PC-3 (cell line): Measurements from ENCODE around the gene SMIM12. TPM values are rescaled to one million over a fixed set of nuclear protein-coding genes. Genes with fewer than 3 reads are reported as not detected.
A peak's percentile ranks its signal among the peaks of the same experiment; 100 is the strongest.

Experiments used
- ATAC-seq: fragments of 200-7000 bp; cut with Tn5 transposase; 2 replicates; pipeline ENCODE4 v1.9.1; 2020; ENCODE audit warnings: mild to moderate bottlenecking, moderate library complexity
- BruUV-seq: library from RNA; stranded (reverse); fragments of 400-500 nt; replicated peaks from 2 replicates; lab custom pipeline; 2021; lab: Mats Ljungman, UMichigan
- CTCF ChIA-PET: fragments of 300-600 bp; sonication (Branson Sonifier 250); formaldehyde crosslinking; loops from one replicate; lab custom pipeline; 2022; ENCODE audit warnings: antibody characterized with exemption; lab: Charles Lee
- POLR2A ChIA-PET: fragments of 300-600 bp; sonication (Branson Sonifier 250); formaldehyde crosslinking; loops from one replicate; lab custom pipeline; 2022; ENCODE audit warnings: antibody characterized with exemption; ENCODE audit not compliant: unreplicated experiment; lab: Charles Lee
- DNase-seq: peaks from one replicate; pipeline ENCODE4 v3.0.0-alpha.2; 2015
- H2AFZ ChIP-seq: fragments of 300-600 bp; sonication (generic); 2 replicates; pipeline ENCODE4 v1.6.0; 2016; ENCODE audit warnings: antibody characterized with exemption, low read length
- H3F3A ChIP-seq: fragments of 300-600 bp; sonication (generic); one replicate; pipeline ENCODE4 v1.6.0; 2017; ENCODE audit warnings: antibody characterized with exemption, low read length, control low read depth, mild to moderate bottlenecking; ENCODE audit not compliant: unreplicated experiment
- H3K27ac ChIP-seq: fragments of 300-600 bp; sonication (generic); 2 replicates; pipeline ENCODE4 v1.5.1; 2016; ENCODE audit warnings: mild to moderate bottlenecking, low read length
- H3K27me3 ChIP-seq: fragments of 300-600 bp; sonication (generic); 2 replicates; pipeline ENCODE4 v1.6.1; 2016; ENCODE audit warnings: low read length, mixed read lengths
- H3K36me3 ChIP-seq: fragments of 300-600 bp; sonication (generic); 2 replicates; pipeline ENCODE4 v1.6.1; 2016; ENCODE audit warnings: low read depth, mixed run types, low read length, mixed read lengths
- H3K4me1 ChIP-seq: fragments of 300-600 bp; sonication (generic); 2 replicates; pipeline ENCODE4 v1.5.1; 2016; ENCODE audit warnings: low read length; ENCODE audit not compliant: insufficient read depth
- H3K4me2 ChIP-seq: fragments of 300-600 bp; sonication (generic); 2 replicates; pipeline ENCODE4 v1.6.0; 2016; ENCODE audit warnings: low read length
- H3K4me3 ChIP-seq: fragments of 300-600 bp; sonication (generic); 2 replicates; pipeline ENCODE4 v1.5.1; 2016; ENCODE audit warnings: mild to moderate bottlenecking, low read length, mixed read lengths
- H3K79me2 ChIP-seq: fragments of 300-600 bp; sonication (generic); 2 replicates; pipeline ENCODE4 v1.6.1; 2017; ENCODE audit warnings: low read length, mixed read lengths
- H3K9ac ChIP-seq: fragments of 300-600 bp; sonication (generic); 2 replicates; pipeline ENCODE4 v1.6.0; 2016; ENCODE audit warnings: mild to moderate bottlenecking, low read length
- H3K9me2 ChIP-seq: fragments of 300-600 bp; sonication (generic); replicated peaks from 2 replicates; pipeline ENCODE4 v1.6.1; 2016; ENCODE audit warnings: mixed run types, low read length, mixed read lengths
- H3K9me3 ChIP-seq: fragments of 300-600 bp; sonication (generic); 2 replicates; pipeline ENCODE4 v1.6.1; 2016; ENCODE audit warnings: low read length, mixed read lengths
- H4K20me1 ChIP-seq: fragments of 300-600 bp; sonication (generic); 2 replicates; pipeline ENCODE4 v1.6.1; 2016; ENCODE audit warnings: low read length, mixed read lengths
- EZH2 ChIP-seq: fragments of 300-600 bp; sonication (generic); IDR thresholded peaks from one replicate; pipeline ENCODE4 v1.6.1; 2017; ENCODE audit warnings: antibody characterized with exemption, mild to moderate bottlenecking, low read length; ENCODE audit not compliant: unreplicated experiment
- EZH2phosphoT487 ChIP-seq: fragments of 300-600 bp; sonication (generic); IDR thresholded peaks from 2 replicates; pipeline ENCODE4 v1.6.1; 2018; ENCODE audit warnings: mild to moderate bottlenecking, antibody characterized with exemption, low read length, borderline replicate concordance
- intact Hi-C: fragments of 100-400 bp; cut with micrococcal nuclease; formaldehyde crosslinking; loops from 2 replicates; pipeline ENCODE4 v1.9.0; 2023
- total RNA-seq: library from RNA; depleted of rRNA; stranded (reverse); fragments of >200 nt; gene quantifications from 2 replicates; pipeline ENCODE4 v1.2.3, GENCODE V29; 2014
- TF ChIP-seq, protein P1 (sequence below): fragments of 300-600 bp; sonication (generic); conservative IDR thresholded peaks from 2 replicates; pipeline ENCODE4 v1.5.1; 2017; ENCODE audit warnings: antibody characterized with exemption, low read depth, mild to moderate bottlenecking, low read length

SMIM12 gene
- total RNA-seq, 1 experiment from 2014 or later = 47.2 TPM

- H3K27ac ChIP-seq = no peak overlapping the region
- DNase-seq (peak; percentile 77), ATAC-seq (peak; percentile 75)
- no peaks in the 10 kb centered on the region for H3K9me3 ChIP-seq
- no peaks in the 10 kb centered on the region for H4K20me1 ChIP-seq
- H3F3A ChIP-seq = no peaks in the 10 kb centered on the region
- H3K27me3 ChIP-seq = peaks cover 3% of the 10 kb centered on the region
- ChIA-PET POLR2A (no interaction called here), CTCF (interaction anchor here (0.6 to 1.0 kb wide), 3 partner anchors 13 to 217 kb away, joined by 3 read pairs; no protein-coding TSS in a partner anchor)
- peak overlapping the region; percentile 54 for H3K9ac ChIP-seq
- H3K4me3 ChIP-seq = peak overlapping the region; percentile 72
- H2AFZ ChIP-seq = peak overlapping the region; percentile 91
- no peaks in the 10 kb centered on the region for H3K36me3 ChIP-seq
- BruUV-seq = TSS peak; percentile 69
- no peaks in the 10 kb centered on the region for H3K79me2 ChIP-seq
- no peak for TF ChIP-seq EZH2phosphoT487
- TF ChIP-seq, protein P1, sequence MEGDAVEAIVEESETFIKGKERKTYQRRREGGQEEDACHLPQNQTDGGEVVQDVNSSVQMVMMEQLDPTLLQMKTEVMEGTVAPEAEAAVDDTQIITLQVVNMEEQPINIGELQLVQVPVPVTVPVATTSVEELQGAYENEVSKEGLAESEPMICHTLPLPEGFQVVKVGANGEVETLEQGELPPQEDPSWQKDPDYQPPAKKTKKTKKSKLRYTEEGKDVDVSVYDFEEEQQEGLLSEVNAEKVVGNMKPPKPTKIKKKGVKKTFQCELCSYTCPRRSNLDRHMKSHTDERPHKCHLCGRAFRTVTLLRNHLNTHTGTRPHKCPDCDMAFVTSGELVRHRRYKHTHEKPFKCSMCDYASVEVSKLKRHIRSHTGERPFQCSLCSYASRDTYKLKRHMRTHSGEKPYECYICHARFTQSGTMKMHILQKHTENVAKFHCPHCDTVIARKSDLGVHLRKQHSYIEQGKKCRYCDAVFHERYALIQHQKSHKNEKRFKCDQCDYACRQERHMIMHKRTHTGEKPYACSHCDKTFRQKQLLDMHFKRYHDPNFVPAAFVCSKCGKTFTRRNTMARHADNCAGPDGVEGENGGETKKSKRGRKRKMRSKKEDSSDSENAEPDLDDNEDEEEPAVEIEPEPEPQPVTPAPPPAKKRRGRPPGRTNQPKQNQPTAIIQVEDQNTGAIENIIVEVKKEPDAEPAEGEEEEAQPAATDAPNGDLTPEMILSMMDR = peak; percentile 95
- no peaks in the 10 kb centered on the region for H3K9me2 ChIP-seq
- intact Hi-C loops = loop anchor here (1.0 kb wide), 1 partner anchor 80 kb away; no protein-coding TSS in a partner anchor
- peak overlapping the region; percentile 96 for H3K4me2 ChIP-seq
- peaks cover 3% of the 10 kb centered on the region; the same call in 1 of the 2 replicates for H3K4me1 ChIP-seq
Observed at GRCh38 chr1:34865981-34866761, 6.6 kb upstream of the SMIM12 start.

DNA sequence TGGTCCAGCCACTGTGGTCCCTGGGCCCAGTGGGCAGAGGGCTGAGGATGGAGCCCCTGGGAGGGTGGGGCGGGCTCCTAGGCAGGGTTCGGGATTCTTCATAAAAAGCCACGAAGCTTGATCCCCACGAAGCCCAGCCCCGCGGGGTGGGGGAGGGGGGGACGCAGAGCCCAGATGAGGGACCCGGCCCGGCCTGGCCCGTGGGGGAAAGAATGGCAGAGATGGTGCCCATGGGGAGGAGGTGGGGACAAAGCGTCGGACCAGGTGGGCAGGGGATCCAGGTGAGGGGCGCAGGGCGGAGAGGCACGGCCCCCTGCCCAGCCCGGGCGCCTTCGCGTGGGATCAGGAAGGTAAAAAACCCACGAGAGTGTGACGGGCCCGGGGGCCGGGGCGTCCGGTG is 6.0 kb upstream of the SMIM12 start:
- peak overlapping the region; percentile 91 for H2AFZ ChIP-seq
- DNase-seq (no peak), ATAC-seq (peak; percentile 4; the same call in 1 of the 2 replicates)
- H3K9me2 ChIP-seq = no peaks in the 10 kb centered on the region
- peak overlapping the region; percentile 96 for H3K4me2 ChIP-seq
- peaks cover 3% of the 10 kb centered on the region; the same call in 1 of the 2 replicates for H3K4me1 ChIP-seq
- peak overlapping the region; percentile 72; the same call in 1 of the 2 replicates for H3K4me3 ChIP-seq
- TF ChIP-seq EZH2 (no peak), EZH2phosphoT487 (no peak)
- TF ChIP-seq, protein P1 = no peak
- no peaks in the 10 kb centered on the region for H4K20me1 ChIP-seq
- H3K9ac ChIP-seq = peak overlapping the region; percentile 54; the same call in 1 of the 2 replicates
- no peak overlapping the region for H3K27ac ChIP-seq
- no peaks in the 10 kb centered on the region for H3K9me3 ChIP-seq
- CTCF ChIA-PET = no interaction called here
- POLR2A ChIA-PET = no interaction called here
- H3K79me2 ChIP-seq = no peaks in the 10 kb centered on the region
- no peaks in the 10 kb centered on the region for H3K36me3 ChIP-seq
- BruUV-seq = no TSS peak
- no peaks in the 10 kb centered on the region for H3F3A ChIP-seq
- no peaks in the 10 kb centered on the region for H3K27me3 ChIP-seq
- intact Hi-C loops = no loop called here

GRCh38 chr1:34864759-34865158 is 5.2 kb upstream of the SMIM12 start:
- H3K79me2 ChIP-seq = no peaks in the 10 kb centered on the region
- no peak overlapping the region for H3K9ac ChIP-seq
- no peaks in the 10 kb centered on the region for H4K20me1 ChIP-seq
- intact Hi-C loops = no loop called here
- ChIA-PET POLR2A (no interaction called here), CTCF (interaction anchor here (0.5 kb wide), 1 partner anchor 19 kb away, joined by 3 read pairs; no protein-coding TSS in a partner anchor)
- H3K36me3 ChIP-seq = no peaks in the 10 kb centered on the region
- H3K4me1 ChIP-seq = peaks cover 6% of the 10 kb centered on the region; the same call in 1 of the 2 replicates
- H3K4me3 ChIP-seq = no peak overlapping the region
- H3K27ac ChIP-seq = no peak overlapping the region
- H2AFZ ChIP-seq = no peak overlapping the region
- H3K9me2 ChIP-seq = no peaks in the 10 kb centered on the region
- H3K4me2 ChIP-seq = no peak overlapping the region
- no peaks in the 10 kb centered on the region for H3F3A ChIP-seq
- BruUV-seq = no TSS peak
- ATAC-seq = no peak
- no peaks in the 10 kb centered on the region for H3K9me3 ChIP-seq
- H3K27me3 ChIP-seq = no peaks in the 10 kb centered on the region
- TF ChIP-seq EZH2phosphoT487 = no peak
- no peak for TF ChIP-seq EZH2
- TF ChIP-seq, protein P1 = no peak
- no peak for DNase-seq
